HL-60 (cell line): ENCODE data around the gene MED15.
"Not testable (repeated sequence)": the region's sequence is repeated elsewhere in the genome, so short reads cannot be mapped to it uniquely, and the experiment has no call there.

Experiments
- DNase-seq, 2 experiments: peaks; one replicate each; pipeline ENCODE4 v3.0.0-alpha.2; 2010 to 2020; ENCODE audit warnings: low read depth in 1 of 2, low spot score in 1 of 2
- H3K27ac ChIP-seq: fragments of 250-450 bp; sonication (Bioruptor Pico); replicated peaks from 2 replicates; pipeline ENCODE4 v1.5.1; 2020; ENCODE audit warnings: mild to moderate bottlenecking, moderate library complexity
- H3K27me3 ChIP-seq: fragments of 250-450 bp; sonication (Bioruptor Pico); 2 replicates; pipeline ENCODE4 v1.5.1; 2021; ENCODE audit warnings: mild to moderate bottlenecking, moderate library complexity; ENCODE audit not compliant: insufficient read depth, poor library complexity, severe bottlenecking
- H3K4me3 ChIP-seq: replicated peaks from 2 replicates; pipeline ENCODE4 v1.5.1; 2011; ENCODE audit warnings: mild to moderate bottlenecking, control low read depth, low read length; ENCODE audit not compliant: insufficient read depth
- GABPA ChIP-seq: IDR thresholded peaks from 2 replicates; pipeline ENCODE4 v1.6.1; 2012; ENCODE audit warnings: low read depth
- POLR2AphosphoS5 ChIP-seq: IDR thresholded peaks from 2 replicates; pipeline ENCODE4 v1.6.1; 2012; ENCODE audit warnings: low read depth
- SPI1 ChIP-seq: IDR thresholded peaks from 2 replicates; pipeline ENCODE4 v1.6.1; 2012; ENCODE audit warnings: low read depth, mild to moderate bottlenecking, borderline replicate concordance
- TF ChIP-seq, protein P1 (sequence below): IDR thresholded peaks from 2 replicates; pipeline ENCODE4 v1.6.1; 2012; ENCODE audit warnings: low read depth; ENCODE audit not compliant: insufficient replicate concordance
- TF ChIP-seq, protein P2 (sequence below): IDR thresholded peaks from one replicate; pipeline ENCODE4 v1.5.1; 2011; ENCODE audit warnings: low read length, control low read depth, inconsistent platforms; ENCODE audit not compliant: insufficient read depth

The MED15 gene

DNA sequence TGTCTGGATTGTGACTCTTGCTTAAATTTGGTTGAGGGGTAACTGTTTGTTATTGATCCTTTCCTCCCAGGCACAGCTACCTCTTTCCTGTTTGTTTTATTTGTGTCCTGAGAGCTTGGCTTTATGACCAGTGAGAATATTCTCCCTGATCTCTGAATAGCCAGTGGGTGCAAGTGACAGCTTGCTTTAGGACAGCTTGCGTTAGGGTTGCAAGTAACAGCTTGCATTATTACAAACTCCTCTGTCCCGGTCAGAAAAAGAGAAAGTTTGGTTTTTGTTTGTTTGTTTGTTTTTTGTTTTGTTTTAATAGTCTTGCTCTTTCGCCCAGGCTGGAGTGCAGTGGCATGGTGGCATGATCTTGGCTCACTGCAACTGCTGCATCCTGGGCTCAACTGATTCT lies 8.5 kb upstream of the MED15 start:
- Histone ChIP-seq H3K27ac (no peak overlapping the region), H3K27me3 (no peaks in the 10 kb centered on the region), H3K4me3 (no peak overlapping the region)
- no peak for DNase-seq
- TF ChIP-seq, protein P1, sequence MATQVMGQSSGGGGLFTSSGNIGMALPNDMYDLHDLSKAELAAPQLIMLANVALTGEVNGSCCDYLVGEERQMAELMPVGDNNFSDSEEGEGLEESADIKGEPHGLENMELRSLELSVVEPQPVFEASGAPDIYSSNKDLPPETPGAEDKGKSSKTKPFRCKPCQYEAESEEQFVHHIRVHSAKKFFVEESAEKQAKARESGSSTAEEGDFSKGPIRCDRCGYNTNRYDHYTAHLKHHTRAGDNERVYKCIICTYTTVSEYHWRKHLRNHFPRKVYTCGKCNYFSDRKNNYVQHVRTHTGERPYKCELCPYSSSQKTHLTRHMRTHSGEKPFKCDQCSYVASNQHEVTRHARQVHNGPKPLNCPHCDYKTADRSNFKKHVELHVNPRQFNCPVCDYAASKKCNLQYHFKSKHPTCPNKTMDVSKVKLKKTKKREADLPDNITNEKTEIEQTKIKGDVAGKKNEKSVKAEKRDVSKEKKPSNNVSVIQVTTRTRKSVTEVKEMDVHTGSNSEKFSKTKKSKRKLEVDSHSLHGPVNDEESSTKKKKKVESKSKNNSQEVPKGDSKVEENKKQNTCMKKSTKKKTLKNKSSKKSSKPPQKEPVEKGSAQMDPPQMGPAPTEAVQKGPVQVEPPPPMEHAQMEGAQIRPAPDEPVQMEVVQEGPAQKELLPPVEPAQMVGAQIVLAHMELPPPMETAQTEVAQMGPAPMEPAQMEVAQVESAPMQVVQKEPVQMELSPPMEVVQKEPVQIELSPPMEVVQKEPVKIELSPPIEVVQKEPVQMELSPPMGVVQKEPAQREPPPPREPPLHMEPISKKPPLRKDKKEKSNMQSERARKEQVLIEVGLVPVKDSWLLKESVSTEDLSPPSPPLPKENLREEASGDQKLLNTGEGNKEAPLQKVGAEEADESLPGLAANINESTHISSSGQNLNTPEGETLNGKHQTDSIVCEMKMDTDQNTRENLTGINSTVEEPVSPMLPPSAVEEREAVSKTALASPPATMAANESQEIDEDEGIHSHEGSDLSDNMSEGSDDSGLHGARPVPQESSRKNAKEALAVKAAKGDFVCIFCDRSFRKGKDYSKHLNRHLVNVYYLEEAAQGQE = no peak
- TF ChIP-seq GABPA (no peak), SPI1 (no peak), POLR2AphosphoS5 (no peak)
- TF ChIP-seq, protein P2, sequence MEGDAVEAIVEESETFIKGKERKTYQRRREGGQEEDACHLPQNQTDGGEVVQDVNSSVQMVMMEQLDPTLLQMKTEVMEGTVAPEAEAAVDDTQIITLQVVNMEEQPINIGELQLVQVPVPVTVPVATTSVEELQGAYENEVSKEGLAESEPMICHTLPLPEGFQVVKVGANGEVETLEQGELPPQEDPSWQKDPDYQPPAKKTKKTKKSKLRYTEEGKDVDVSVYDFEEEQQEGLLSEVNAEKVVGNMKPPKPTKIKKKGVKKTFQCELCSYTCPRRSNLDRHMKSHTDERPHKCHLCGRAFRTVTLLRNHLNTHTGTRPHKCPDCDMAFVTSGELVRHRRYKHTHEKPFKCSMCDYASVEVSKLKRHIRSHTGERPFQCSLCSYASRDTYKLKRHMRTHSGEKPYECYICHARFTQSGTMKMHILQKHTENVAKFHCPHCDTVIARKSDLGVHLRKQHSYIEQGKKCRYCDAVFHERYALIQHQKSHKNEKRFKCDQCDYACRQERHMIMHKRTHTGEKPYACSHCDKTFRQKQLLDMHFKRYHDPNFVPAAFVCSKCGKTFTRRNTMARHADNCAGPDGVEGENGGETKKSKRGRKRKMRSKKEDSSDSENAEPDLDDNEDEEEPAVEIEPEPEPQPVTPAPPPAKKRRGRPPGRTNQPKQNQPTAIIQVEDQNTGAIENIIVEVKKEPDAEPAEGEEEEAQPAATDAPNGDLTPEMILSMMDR = no peak

DNA sequence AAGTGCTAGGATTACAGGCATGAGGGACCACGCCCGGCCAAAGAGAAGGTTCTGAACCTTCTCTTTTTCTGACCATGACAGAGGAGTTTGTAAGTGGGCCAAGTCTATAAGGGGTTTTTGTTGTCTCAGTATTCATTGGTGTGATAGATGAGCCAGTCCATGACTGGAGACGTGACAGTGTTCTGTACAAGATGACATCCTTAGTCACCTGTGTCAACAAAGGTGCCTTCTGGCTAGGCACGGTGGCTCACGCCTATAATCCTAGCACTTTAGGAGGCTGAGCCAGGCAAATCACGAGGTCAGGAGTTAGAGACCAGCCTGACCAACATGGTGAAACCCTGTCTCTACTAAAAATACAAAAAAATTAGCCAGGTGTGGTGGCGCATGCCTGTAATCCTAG lies 7.6 kb upstream of the MED15 start:
- Histone ChIP-seq H3K4me3 (no peak overlapping the region), H3K27ac (no peak overlapping the region), H3K27me3 (no peaks in the 10 kb centered on the region)
- DNase-seq = no peak
- TF ChIP-seq POLR2AphosphoS5 (no peak), SPI1 (no peak), GABPA (no peak)
- TF ChIP-seq, protein P1 = no peak
- TF ChIP-seq, protein P2 = no peak

DNA sequence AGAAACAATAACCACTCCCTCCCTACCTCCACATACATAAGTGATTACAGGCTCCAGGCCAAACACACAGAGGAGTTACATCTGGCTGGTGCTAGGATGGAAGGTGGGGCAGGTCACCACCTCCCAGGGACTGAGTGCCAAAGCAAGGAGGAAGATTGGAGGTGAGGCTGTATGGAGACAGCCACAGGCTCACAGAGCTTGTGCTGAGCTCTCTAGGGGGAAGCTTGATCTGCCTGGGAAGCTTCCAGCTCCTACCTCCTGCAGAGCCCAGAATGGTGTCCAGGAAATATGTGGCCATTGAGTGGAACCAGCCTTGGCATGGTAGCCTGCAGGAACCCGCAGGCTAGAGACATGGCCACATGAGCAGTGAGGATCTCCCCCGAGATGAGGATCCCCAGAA lies 3.6 kb upstream of the MED15 start:
- H3K27ac ChIP-seq = no peak overlapping the region
- H3K27me3 ChIP-seq = no peaks in the 10 kb centered on the region
- no peak for DNase-seq
- TF ChIP-seq POLR2AphosphoS5 (no peak), GABPA (no peak), SPI1 (no peak)
- TF ChIP-seq, protein P1 = no peak
- TF ChIP-seq, protein P2 = no peak
- no peak overlapping the region for H3K4me3 ChIP-seq

DNA sequence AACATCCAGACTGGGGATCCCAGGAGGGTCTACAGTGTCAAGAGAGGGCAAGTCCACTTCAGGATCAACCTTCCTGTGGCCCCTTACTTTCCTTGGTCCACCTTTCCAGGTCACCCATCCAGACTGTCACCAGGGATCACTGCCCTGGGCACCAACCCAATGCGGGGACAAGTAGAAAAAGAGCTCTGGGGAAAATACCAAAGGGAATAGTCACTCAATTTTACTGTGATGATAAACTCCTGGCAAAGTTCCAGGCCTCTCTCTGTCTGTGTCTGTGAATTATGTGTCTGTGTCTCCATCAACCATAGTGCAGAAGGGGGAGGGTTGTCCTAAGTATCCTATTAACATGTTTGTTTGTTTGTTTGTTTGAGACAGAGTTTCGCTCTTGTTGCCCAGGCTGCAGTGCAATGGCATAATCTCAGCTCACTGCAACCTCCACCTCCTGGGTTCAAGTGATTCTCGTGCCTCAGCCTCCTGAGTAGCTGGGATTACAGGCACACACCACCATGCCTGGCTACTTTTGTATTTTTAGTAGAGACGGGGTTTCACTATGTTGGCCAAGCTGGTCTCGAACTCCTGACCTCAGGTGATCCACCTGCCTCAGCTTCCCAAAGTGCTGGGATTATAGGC lies 3.0 kb upstream of the MED15 start:
- not testable (repeated sequence) for H3K27ac ChIP-seq, H3K4me3 ChIP-seq, H3K27me3 ChIP-seq, DNase-seq
